Chondrocyte (in vitro differentiated cells): ENCODE measurements around the gene HSD17B14. TPM values are rescaled to one million over a fixed set of nuclear protein-coding genes. Genes with fewer than 3 reads are reported as not detected.

ENCODE experiments used
- DNase-seq: peaks from one replicate; pipeline ENCODE4 v3.0.0; 2021; ENCODE audit warnings: mixed read lengths, low spot score
- H3K27ac Mint-ChIP-seq: one replicate; pipeline ENCODE4 v1.8.0; 2021; ENCODE audit warnings: mild to moderate bottlenecking, moderate library complexity, mixed read lengths; ENCODE audit not compliant: unreplicated experiment
- H3K27me3 Mint-ChIP-seq: 2 replicates; pipeline ENCODE4 v1.8.0; 2021; ENCODE audit warnings: low read depth, mixed read lengths
- H3K36me3 Mint-ChIP-seq: 2 replicates; pipeline ENCODE4 v1.8.0; 2021; ENCODE audit warnings: low read depth, mixed read lengths
- H3K4me1 Mint-ChIP-seq: 2 replicates; pipeline ENCODE4 v1.8.0; 2021; ENCODE audit warnings: low read depth, mild to moderate bottlenecking, mixed read lengths
- H3K4me3 Mint-ChIP-seq: one replicate; pipeline ENCODE4 v1.8.0; 2021; ENCODE audit warnings: mild to moderate bottlenecking, moderate library complexity, mixed read lengths; ENCODE audit not compliant: unreplicated experiment
- H3K9me3 Mint-ChIP-seq: 2 replicates; pipeline ENCODE4 v1.8.0; 2021; ENCODE audit warnings: low read depth, mixed read lengths
- CTCF ChIP-seq: fragments of 200-600 bp; sonication (generic); IDR thresholded peaks from 2 replicates; pipeline ENCODE4 v1.5.0; 2021; ENCODE audit warnings: antibody characterized with exemption, mild to moderate bottlenecking, moderate library complexity
- total RNA-seq: library from RNA; stranded (reverse); gene quantifications from 3 replicates; pipeline ENCODE4 v1.2.1, GENCODE V29; 2021

Gene HSD17B14
- total RNA-seq, 1 donor from 2014 or later = 13.6 TPM

GRCh38 chr19:48780631-48781391 lies 55.5 kb downstream of the HSD17B14 start:
- no peak for TF ChIP-seq CTCF
- no peaks in the 10 kb centered on the region for H3K27me3 Mint-ChIP-seq
- no peaks in the 10 kb centered on the region for H3K36me3 Mint-ChIP-seq
- H3K9me3 Mint-ChIP-seq = no peaks in the 10 kb centered on the region
- DNase-seq = no peak
- peaks cover 9% of the 10 kb centered on the region for H3K4me1 Mint-ChIP-seq
- H3K27ac Mint-ChIP-seq = no peak overlapping the region
- no peak overlapping the region for H3K4me3 Mint-ChIP-seq

DNA sequence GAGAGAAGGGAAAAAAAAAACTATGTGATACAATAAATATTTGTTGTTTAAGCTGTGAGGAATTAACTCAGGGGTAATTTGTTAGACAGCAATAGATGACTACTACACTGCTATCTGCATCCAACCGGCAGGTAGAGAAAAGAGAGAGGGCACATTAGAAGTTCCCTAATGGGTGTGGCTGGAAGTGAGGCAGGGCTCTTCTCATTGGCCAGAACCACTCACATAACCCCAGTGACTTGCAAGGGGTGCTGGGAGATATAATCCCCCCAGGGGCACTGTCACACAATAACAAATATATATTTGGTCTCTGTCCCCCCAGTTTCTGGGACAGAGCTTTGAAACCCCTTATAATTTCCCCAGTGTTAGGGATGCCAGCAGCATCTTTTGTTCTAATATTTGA lies 56.7 kb downstream of the HSD17B14 start:
- no peak for TF ChIP-seq CTCF
- H3K9me3 Mint-ChIP-seq = no peaks in the 10 kb centered on the region
- H3K36me3 Mint-ChIP-seq = no peaks in the 10 kb centered on the region
- no peak for DNase-seq
- no peaks in the 10 kb centered on the region for H3K27me3 Mint-ChIP-seq
- no peak overlapping the region for H3K4me3 Mint-ChIP-seq
- peaks cover 9% of the 10 kb centered on the region for H3K4me1 Mint-ChIP-seq
- no peak overlapping the region for H3K27ac Mint-ChIP-seq

- no peaks in the 10 kb centered on the region for H3K9me3 Mint-ChIP-seq
- no peaks in the 10 kb centered on the region for H3K27me3 Mint-ChIP-seq
- no peaks in the 10 kb centered on the region for H3K36me3 Mint-ChIP-seq
- H3K4me3 Mint-ChIP-seq = no peak overlapping the region
- peaks cover 10% of the 10 kb centered on the region for H3K4me1 Mint-ChIP-seq
- H3K27ac Mint-ChIP-seq = no peak overlapping the region
- no peak for TF ChIP-seq CTCF
- DNase-seq = no peak
These were observed 58.6 kb downstream of the HSD17B14 start for GRCh38 chr19:48777720-48778119.

DNA sequence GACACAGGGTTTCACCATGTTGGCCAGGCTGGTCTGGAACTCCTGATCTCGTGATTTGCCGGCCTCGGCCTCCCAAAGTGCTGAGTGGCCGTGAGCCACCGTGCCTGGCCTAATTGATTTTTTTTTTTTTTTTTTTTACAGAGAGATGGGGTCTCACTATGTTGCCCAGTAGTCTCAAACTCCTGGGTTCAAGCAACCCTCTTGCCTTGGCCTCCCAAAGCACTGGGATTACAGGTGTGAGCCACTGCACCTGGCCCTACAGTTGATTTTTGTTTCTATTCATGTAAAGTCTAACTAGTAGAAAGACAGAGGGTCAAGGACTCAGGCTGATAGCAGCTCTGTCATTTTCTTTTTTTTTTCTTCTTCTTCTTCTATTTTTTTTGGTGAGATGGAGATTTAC lies 59.2 kb downstream of the HSD17B14 start:
- H3K36me3 Mint-ChIP-seq = no peaks in the 10 kb centered on the region
- no peaks in the 10 kb centered on the region for H3K27me3 Mint-ChIP-seq
- DNase-seq = no peak
- H3K4me1 Mint-ChIP-seq = peaks cover 10% of the 10 kb centered on the region
- no peaks in the 10 kb centered on the region for H3K9me3 Mint-ChIP-seq
- no peak for TF ChIP-seq CTCF
- H3K27ac Mint-ChIP-seq = no peak overlapping the region
- H3K4me3 Mint-ChIP-seq = no peak overlapping the region

DNA sequence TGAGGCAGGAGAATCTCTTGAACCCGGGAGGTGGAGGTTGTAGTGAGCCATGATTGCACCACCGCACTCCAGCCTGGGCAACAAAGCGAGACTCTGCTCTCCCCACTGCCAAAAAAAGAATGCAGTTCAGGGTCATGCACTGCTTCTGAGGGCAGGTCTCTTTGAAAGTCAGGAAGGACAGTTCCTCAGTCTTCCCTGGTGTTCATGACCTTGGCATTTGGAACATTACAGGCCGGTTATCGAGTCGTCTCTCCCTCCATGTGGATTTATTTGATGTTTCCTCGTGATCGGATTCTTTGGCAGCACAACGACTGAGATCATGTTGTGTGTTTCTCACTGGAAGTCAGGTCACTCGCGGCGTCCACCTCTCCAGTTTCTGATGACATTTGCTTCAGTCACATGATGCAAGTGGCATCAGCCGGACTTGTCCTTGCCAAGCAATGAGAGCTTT lies 63.8 kb downstream of the HSD17B14 start:
- H3K27me3 Mint-ChIP-seq = no peaks in the 10 kb centered on the region
- H3K9me3 Mint-ChIP-seq = peaks cover 2% of the 10 kb centered on the region
- peaks cover 22% of the 10 kb centered on the region for H3K4me1 Mint-ChIP-seq
- no peak for TF ChIP-seq CTCF
- no peak for DNase-seq
- no peak overlapping the region for H3K4me3 Mint-ChIP-seq
- peak overlapping the region; percentile 81 for H3K27ac Mint-ChIP-seq
- no peaks in the 10 kb centered on the region for H3K36me3 Mint-ChIP-seq
